Nephron progenitor cell (in vitro differentiated cells): ENCODE measurements around the gene EPGN.

Source experiments
- DNase-seq: peaks from one replicate; pipeline ENCODE4 v3.0.0; 2021
- H3K27ac Mint-ChIP-seq: 2 replicates; pipeline ENCODE4 v1.8.0; 2021; ENCODE audit warnings: mild to moderate bottlenecking, moderate library complexity, mixed read lengths
- H3K27me3 Mint-ChIP-seq: 2 replicates; pipeline ENCODE4 v1.8.0; 2021; ENCODE audit warnings: mild to moderate bottlenecking, low read depth, mixed read lengths; ENCODE audit not compliant: poor library complexity
- H3K36me3 Mint-ChIP-seq: 2 replicates; pipeline ENCODE4 v1.8.0; 2021; ENCODE audit warnings: low read depth, mixed read lengths
- H3K4me1 Mint-ChIP-seq: 2 replicates; pipeline ENCODE4 v1.8.0; 2021; ENCODE audit warnings: mixed read lengths
- H3K4me3 Mint-ChIP-seq: 2 replicates; pipeline ENCODE4 v1.8.0; 2021; ENCODE audit warnings: mild to moderate bottlenecking, moderate library complexity, mixed read lengths
- H3K9me3 Mint-ChIP-seq: 2 replicates; pipeline ENCODE4 v1.8.0; 2021; ENCODE audit warnings: mild to moderate bottlenecking, moderate library complexity, mixed read lengths
- TF ChIP-seq, protein P1 (sequence below): fragments of 200-600 bp; sonication (generic); IDR thresholded peaks from 2 replicates; pipeline ENCODE4 v1.5.0; 2021; ENCODE audit warnings: antibody characterized with exemption

Gene EPGN, protein sequence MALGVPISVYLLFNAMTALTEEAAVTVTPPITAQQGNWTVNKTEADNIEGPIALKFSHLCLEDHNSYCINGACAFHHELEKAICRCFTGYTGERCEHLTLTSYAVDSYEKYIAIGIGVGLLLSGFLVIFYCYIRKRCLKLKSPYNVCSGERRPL

DNA sequence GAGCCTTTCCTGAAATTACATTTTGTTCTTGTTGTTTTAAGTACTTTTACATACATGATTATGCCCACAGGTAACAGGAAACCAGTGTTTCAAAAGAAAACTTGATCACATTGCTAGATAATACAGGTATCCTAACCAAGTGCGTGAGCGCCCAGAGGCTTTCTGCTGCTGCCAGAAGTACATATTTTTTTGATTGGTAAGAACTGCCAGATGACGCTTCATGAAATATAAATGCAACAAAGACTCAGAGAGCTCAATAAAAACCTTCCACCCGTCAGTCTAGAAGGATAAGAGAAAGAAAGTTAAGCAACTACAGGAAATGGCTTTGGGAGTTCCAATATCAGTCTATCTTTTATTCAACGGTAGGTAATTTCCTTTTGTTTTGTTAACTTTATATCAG lies at the start of gene EPGN:
Gene EPGN (plus strand): TSS at position 256 of the 400 bp plus-strand sequence. CDS start 64 bp downstream, at position 320.
- H3K27ac Mint-ChIP-seq, result no peak within 1 kb of the TSS
- H3K27me3 Mint-ChIP-seq, result no peaks in the 10 kb centered on the region
- H3K36me3 Mint-ChIP-seq, result no peaks in the 10 kb centered on the region
- H3K4me3 Mint-ChIP-seq, result no peak within 1 kb of the TSS
- H3K9me3 Mint-ChIP-seq, result no peaks in the 10 kb centered on the region
- DNase-seq, result no peak
- TF ChIP-seq, protein P1, sequence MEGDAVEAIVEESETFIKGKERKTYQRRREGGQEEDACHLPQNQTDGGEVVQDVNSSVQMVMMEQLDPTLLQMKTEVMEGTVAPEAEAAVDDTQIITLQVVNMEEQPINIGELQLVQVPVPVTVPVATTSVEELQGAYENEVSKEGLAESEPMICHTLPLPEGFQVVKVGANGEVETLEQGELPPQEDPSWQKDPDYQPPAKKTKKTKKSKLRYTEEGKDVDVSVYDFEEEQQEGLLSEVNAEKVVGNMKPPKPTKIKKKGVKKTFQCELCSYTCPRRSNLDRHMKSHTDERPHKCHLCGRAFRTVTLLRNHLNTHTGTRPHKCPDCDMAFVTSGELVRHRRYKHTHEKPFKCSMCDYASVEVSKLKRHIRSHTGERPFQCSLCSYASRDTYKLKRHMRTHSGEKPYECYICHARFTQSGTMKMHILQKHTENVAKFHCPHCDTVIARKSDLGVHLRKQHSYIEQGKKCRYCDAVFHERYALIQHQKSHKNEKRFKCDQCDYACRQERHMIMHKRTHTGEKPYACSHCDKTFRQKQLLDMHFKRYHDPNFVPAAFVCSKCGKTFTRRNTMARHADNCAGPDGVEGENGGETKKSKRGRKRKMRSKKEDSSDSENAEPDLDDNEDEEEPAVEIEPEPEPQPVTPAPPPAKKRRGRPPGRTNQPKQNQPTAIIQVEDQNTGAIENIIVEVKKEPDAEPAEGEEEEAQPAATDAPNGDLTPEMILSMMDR, result no peak
- no peaks in the 10 kb centered on the region for H3K4me1 Mint-ChIP-seq

DNA sequence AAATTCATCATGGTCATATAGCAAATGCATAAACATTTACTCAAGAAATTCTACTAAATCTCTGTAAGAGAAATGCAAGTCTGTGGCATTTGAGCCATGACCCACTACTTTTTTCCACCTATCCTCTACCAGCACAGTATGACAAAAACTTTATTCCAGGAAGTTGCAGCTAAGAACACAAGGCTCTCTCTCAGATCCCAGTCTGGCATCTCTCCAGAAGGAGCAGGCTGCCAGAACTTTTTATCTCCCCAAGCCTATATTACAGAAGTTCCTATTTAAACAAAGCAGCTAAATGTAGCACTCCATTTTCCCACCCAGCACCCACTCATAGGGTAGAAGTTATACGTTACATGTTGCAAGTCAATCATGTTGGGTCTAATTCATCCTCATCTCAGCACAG lies 49.3 kb upstream of the EPGN start:
- H3K27ac Mint-ChIP-seq, result no peak overlapping the region
- TF ChIP-seq, protein P1, result no peak
- H3K4me3 Mint-ChIP-seq, result no peak overlapping the region
- DNase-seq, result no peak
- peaks cover 3% of the 10 kb centered on the region for H3K9me3 Mint-ChIP-seq
- no peaks in the 10 kb centered on the region for H3K4me1 Mint-ChIP-seq
- H3K36me3 Mint-ChIP-seq, result peaks cover 4% of the 10 kb centered on the region
- H3K27me3 Mint-ChIP-seq, result no peaks in the 10 kb centered on the region

DNA sequence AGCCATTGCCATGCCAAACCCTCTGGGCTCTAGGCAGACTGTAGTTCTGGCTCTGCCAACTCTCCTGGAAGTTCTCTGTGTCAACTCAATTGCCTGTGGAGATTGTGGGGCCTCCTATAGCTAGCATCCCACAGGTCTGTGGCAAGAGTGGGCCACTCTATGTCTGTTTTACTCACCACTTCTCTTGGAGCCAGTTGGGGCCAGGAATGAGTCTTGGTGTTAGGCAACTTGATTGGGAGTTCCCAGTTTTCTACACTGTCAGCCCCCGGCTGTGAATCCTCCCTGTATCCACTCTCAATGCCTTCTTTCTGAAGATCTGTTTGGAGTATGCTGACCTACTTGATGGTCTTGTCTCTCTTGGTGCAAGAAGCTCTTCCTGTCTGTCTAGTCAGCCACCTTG lies 48.2 kb upstream of the EPGN start:
- no peaks in the 10 kb centered on the region for H3K9me3 Mint-ChIP-seq
- H3K27me3 Mint-ChIP-seq, result no peaks in the 10 kb centered on the region

DNA sequence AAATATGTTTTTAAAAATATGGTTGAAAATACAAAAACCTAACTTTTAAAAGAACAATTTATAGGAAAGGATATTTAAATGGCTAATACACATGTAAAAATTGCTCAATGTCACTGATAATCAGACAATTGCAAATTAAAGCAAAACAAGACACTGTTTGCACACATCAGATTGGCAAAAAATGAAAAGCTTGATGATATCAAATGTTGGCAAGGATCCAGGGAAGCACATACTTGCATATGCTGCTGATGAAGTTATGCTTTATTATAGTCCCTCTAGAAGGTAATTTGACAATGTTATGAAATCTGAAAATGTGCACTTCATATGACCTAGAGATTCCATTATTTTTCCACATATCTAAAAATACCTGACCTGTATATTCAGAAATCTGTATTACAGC lies 45.7 kb upstream of the EPGN start:
- no peak for DNase-seq
- no peak overlapping the region for H3K27ac Mint-ChIP-seq
- no peaks in the 10 kb centered on the region for H3K4me1 Mint-ChIP-seq
- no peaks in the 10 kb centered on the region for H3K27me3 Mint-ChIP-seq
- H3K9me3 Mint-ChIP-seq, result no peaks in the 10 kb centered on the region
- TF ChIP-seq, protein P1, result no peak
- no peak overlapping the region for H3K4me3 Mint-ChIP-seq
- no peaks in the 10 kb centered on the region for H3K36me3 Mint-ChIP-seq

More for the DNA sequence above, 48.2 kb upstream of the EPGN start:
- Mint-ChIP-seq H3K4me1 (no peaks in the 10 kb centered on the region), H3K36me3 (no peaks in the 10 kb centered on the region), H3K4me3 (no peak overlapping the region), H3K27ac (no peak overlapping the region)
- TF ChIP-seq, protein P1, result no peak
- DNase-seq, result no peak

DNA sequence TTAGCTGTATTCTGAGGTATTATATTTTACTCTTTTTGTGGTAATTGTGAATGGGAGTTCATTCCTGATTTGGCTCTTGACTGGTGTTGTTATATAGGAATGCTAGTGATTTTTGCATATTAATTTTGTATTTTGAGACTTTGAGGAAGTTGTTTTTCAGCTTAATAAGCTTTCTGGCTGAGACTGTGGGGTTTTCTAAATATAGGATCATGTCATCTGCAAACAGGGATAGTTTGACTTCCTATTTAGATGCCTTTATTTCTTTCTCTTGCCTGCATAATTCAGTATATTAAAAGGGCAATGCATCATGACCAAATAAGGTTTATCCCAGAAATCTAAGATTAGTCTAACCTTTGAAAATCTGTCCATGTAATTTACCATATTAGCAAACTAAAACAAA lies 44.7 kb upstream of the EPGN start:
- no peak for DNase-seq
- H3K27me3 Mint-ChIP-seq, result no peaks in the 10 kb centered on the region
- no peak overlapping the region for H3K27ac Mint-ChIP-seq
- H3K4me1 Mint-ChIP-seq, result no peaks in the 10 kb centered on the region
- no peaks in the 10 kb centered on the region for H3K9me3 Mint-ChIP-seq
- H3K4me3 Mint-ChIP-seq, result no peak overlapping the region
- H3K36me3 Mint-ChIP-seq, result no peaks in the 10 kb centered on the region
- TF ChIP-seq, protein P1, result no peak

DNA sequence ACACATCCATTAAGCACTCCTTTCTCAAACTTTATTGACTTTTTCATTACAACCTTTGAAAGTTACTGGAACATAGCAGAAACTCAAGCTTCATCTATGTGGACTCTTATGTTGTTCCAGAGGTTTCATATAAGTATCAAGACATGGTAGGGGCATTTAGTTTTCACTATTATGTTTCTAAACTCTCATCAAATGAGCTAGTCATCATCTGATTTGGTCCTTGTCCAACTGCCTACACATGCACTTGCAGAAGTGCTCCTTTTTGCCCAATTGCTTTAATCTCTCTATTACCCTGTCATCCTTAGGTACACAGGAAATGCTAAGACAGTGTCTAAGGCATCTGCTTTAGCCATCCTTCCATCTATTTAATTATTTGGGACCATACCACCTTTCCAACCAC lies 42.2 kb upstream of the EPGN start:
- Mint-ChIP-seq H3K27me3 (no peaks in the 10 kb centered on the region), H3K4me1 (no peaks in the 10 kb centered on the region)

More for the DNA sequence above, 42.2 kb upstream of the EPGN start:
- no peak for DNase-seq
- no peaks in the 10 kb centered on the region for H3K36me3 Mint-ChIP-seq
- H3K27ac Mint-ChIP-seq, result no peak overlapping the region
- H3K4me3 Mint-ChIP-seq, result no peak overlapping the region
- TF ChIP-seq, protein P1, result no peak
- H3K9me3 Mint-ChIP-seq, result no peaks in the 10 kb centered on the region
